ENCODE results near the gene PYGB.

The PYGB gene

DNA sequence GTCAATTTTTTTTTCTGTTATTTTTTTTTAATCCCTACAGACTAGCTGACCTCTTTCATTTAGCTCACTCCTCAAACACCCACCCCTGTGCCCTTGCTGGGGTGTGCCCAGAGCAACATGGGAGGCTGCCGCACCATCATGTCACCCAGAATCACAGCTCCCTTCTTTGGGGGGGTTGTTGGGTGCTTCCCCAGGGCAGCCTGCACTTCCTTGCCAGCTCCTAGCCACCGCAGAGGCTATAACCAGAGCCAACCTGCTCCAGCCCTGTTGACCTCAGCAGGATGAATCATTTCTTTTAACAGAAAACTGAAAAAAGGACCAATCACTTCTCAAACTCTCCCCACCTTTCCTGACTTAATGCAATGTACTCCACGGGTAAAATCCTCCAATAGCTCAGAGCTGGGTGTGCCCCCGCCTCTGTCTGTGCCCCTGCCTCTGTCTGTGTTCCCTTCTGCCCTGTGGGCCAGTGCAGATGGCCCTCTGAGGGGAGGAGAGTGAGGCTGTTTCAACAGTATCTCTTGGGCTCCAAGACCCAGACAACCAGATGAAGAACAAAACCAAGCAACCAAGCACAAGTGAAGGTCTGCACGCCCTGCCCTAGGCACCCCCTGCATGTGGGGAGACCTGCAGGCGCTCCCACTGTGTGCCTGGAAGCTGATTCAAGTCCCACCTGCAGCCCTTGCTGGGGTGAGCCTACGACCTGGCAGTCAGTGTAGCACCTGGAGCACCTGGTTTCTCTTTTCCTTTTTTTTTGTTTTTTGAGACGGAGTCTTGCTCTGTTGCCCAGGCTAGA is 67.7 kb downstream of the PYGB start:
- peak; percentile 30 to 47 for DNase-seq (ENCODE audit: low read depth in 2 of 2)
- no peak overlapping the region for H3K4me3 ChIP-seq (replicated peaks in 1 of 2; ENCODE audit: low read depth in 2 of 2, low read length in 2 of 2)
- TF ChIP-seq, protein P1, sequence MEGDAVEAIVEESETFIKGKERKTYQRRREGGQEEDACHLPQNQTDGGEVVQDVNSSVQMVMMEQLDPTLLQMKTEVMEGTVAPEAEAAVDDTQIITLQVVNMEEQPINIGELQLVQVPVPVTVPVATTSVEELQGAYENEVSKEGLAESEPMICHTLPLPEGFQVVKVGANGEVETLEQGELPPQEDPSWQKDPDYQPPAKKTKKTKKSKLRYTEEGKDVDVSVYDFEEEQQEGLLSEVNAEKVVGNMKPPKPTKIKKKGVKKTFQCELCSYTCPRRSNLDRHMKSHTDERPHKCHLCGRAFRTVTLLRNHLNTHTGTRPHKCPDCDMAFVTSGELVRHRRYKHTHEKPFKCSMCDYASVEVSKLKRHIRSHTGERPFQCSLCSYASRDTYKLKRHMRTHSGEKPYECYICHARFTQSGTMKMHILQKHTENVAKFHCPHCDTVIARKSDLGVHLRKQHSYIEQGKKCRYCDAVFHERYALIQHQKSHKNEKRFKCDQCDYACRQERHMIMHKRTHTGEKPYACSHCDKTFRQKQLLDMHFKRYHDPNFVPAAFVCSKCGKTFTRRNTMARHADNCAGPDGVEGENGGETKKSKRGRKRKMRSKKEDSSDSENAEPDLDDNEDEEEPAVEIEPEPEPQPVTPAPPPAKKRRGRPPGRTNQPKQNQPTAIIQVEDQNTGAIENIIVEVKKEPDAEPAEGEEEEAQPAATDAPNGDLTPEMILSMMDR (IDR thresholded peaks at IDR 0.05; ENCODE audit: low read depth, low read length) = no peak

DNA sequence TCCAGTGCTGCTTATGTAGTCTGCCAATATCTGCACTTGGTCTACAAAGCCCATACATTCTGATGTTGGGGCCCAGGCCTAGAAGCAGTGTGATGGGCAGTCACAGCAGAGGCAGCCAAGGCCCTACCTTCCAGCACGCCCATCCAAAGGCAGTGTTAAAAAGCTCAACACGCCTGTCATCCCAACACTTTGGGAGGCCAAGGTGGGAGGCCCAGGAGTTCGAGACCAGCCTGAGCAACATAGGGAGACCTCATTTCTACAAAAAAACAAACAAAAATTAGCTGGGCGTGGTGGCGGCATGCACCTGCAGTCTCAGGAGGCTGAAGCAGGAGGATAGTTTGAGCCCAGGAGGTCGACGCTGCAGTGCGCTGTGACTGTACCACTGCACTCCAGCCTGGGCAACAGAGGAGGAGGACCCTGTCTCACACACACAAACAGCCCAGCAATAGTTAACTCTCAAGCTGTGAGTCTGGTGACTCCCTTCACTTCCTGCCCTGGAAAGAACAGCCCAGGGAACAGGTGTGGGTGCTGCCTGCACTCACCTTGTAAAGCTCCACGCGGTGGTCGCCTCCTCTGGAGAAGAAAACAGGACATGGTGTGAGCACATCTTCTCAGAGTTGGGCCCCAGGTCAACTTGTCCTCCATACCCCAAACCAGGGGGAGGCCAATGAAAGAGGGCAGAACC is 68.8 kb downstream of the PYGB start:
- DNase-seq (ENCODE audit: low read depth in 2 of 2) = no peak
- TF ChIP-seq, protein P1 (IDR thresholded peaks at IDR 0.05; ENCODE audit: low read depth, low read length) = no peak
- H3K4me3 ChIP-seq (replicated peaks in 1 of 2; ENCODE audit: low read depth in 2 of 2, low read length in 2 of 2) = no peak overlapping the region

DNA sequence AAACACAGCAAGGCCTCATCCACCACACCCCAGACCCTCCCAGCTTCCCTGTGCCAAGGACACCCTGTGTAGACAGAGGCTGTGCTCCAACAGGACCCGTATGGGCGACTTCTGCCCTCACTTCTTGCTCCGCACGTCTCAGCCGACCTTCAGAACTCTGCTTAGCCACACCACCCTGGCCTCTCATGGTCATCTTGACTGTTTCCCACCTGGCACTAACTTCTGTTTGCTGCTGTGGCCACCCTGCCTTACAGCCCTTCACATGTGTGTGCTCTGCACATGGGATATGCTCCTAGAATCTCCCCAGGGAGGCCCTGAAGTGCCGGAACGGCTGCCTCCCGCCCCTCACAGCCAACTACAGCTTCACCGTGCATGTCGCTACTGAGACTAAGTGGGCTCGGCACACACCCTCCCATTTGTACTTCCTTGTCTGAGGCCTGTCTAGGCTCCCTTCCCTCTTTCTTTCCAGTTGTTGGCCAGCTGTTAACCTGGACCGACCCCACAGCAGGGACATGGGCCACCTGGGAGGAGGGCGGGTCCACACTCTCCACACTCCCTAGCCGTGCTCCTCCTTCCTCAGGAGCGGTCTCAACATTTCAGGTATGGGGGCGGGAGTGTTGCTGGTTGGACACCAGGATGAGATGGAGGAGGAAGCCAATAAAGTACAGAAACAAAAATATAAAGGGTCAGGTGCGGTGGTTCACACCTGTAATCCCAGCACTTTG is 69.6 kb downstream of the PYGB start:
- TF ChIP-seq, protein P1 (IDR thresholded peaks at IDR 0.05; ENCODE audit: low read depth, low read length) = no peak
- no peak overlapping the region for H3K4me3 ChIP-seq (replicated peaks in 1 of 2; ENCODE audit: low read depth in 2 of 2, low read length in 2 of 2)
- DNase-seq (ENCODE audit: low read depth in 2 of 2) = no peak

DNA sequence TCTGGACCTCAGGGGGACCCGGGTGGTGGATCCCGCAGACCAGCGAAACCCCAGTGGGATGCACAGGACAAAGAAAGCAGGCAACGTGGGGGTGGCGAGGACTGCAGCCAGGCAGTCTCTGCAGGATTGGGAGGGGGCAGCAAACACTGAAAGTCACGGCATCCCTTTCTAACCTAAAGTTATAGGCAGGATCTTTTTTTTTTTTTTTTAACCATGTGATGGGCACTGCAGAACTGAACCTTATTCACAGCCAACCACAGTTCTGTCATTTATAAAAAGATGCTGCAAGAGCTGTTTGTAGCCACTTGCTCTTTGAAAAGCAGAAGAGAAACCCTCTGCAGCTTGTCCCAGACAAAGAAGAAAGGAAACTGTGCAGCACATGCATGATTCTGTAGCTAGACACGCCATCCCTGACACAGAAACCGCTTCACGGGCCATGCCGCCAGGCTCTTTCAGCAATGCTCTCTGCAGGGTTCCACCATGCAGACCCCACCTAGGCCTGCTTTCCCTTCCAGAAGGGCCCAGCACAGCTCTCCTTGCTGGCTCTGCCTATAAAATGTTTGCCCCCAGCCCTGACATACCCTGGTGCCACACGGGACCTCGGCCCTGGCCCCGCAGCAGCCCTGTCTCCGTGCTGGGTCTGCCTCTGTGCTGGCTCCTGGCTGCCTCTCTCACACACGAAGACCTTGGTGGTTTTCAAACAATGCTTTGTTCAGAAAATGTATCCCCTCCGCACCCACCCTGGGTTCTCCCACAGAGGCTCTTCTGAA is 70.8 kb downstream of the PYGB start:
- no peak for DNase-seq (ENCODE audit: low read depth in 2 of 2)
- TF ChIP-seq, protein P1 (IDR thresholded peaks at IDR 0.05; ENCODE audit: low read depth, low read length) = no peak
- no peak overlapping the region for H3K4me3 ChIP-seq (replicated peaks in 1 of 2; ENCODE audit: low read depth in 2 of 2, low read length in 2 of 2)

DNA sequence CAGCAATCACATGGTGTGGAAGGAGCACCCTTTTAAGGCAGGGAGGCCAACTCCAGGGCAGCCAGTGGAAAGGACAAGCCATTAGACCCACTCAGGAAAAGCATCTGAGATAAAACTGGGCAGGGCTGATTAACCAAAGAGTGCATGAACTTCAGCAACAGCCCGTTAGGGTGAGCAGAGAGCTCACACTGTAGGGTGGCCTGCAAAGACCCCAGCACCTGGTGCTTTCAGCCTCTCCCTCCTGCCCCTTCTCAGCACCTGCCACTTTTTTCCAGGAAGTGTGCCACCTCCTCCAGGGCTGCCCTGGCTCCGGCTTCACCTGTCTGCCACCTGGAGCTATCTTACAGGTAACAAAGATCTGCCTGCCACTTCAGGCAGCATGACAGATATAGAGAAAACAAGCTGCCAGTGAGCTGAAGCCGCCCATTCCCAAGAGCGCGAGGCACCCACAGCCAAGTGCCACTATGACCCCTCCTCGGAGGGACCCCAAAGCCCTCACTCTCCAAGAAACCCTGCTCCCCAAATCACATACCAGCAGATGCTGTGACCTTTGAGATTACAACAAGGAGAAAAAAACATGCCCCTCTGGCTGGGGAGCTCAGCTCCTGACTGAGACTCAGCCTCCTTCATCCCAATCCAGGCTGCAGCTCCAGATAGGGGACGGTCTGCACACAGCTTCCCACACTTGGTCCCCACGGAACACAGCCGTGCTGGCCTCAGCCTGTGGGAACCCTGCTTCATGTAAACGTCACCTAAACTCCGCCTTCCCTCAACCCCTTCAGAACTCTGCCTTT is 71.6 kb downstream of the PYGB start:
- TF ChIP-seq, protein P1 (IDR thresholded peaks at IDR 0.05; ENCODE audit: low read depth, low read length) = no peak
- DNase-seq (ENCODE audit: low read depth in 2 of 2) = no peak
- no peak overlapping the region for H3K4me3 ChIP-seq (replicated peaks in 1 of 2; ENCODE audit: low read depth in 2 of 2, low read length in 2 of 2)

All from cardiac fibroblast (primary cell).